Fibroblast of villous mesenchyme (primary cell): ENCODE results near the gene SUSD1. TPM values are rescaled to one million over a fixed set of nuclear protein-coding genes. Genes with fewer than 3 reads are reported as not detected.
A peak's percentile ranks its signal among the peaks of the same experiment; 100 is the strongest.

Experiments used
- DNase-seq: peaks from one replicate; pipeline ENCODE4 v3.0.0-alpha.2; 2010; ENCODE audit warnings: low read depth
- H3K4me3 ChIP-seq: 2 replicates; pipeline ENCODE4 v1.5.1; 2011; ENCODE audit warnings: low read depth, mild to moderate bottlenecking, low read length
- CTCF ChIP-seq: IDR thresholded peaks from 2 replicates; pipeline ENCODE4 v1.5.1; 2012; ENCODE audit warnings: low read depth, mild to moderate bottlenecking, low read length; ENCODE audit not compliant: insufficient read depth
- total RNA-seq: library from RNA; depleted of rRNA; stranded (reverse); fragments of >200 nt; gene quantifications from 2 replicates; pipeline ENCODE4 v1.2.3, GENCODE V29; 2012

SUSD1 gene
- total RNA-seq, 1 donor, result 29.8 TPM

GRCh38 chr9:112069318-112070169, 105.6 kb downstream of the SUSD1 start:
- no peak overlapping the region for H3K4me3 ChIP-seq
- peak; percentile 54 for DNase-seq
- TF ChIP-seq CTCF, result no peak

- peak; percentile 59 for DNase-seq
- no peak for TF ChIP-seq CTCF
- H3K4me3 ChIP-seq, result no peak overlapping the region
Measured at GRCh38 chr9:112065806-112066606, 109.1 kb downstream of the SUSD1 start.

- H3K4me3 ChIP-seq, result no peak overlapping the region
- TF ChIP-seq CTCF, result no peak
- no peak for DNase-seq
Measured at GRCh38 chr9:112064871-112065270, 110.2 kb downstream of the SUSD1 start.

- TF ChIP-seq CTCF, result no peak
- no peak for DNase-seq
- no peak overlapping the region for H3K4me3 ChIP-seq
Measured at GRCh38 chr9:112063586-112063985, 111.5 kb downstream of the SUSD1 start.

GRCh38 chr9:112063151-112063550, 111.9 kb downstream of the SUSD1 start:
- peak; percentile 90 for DNase-seq
- no peak for TF ChIP-seq CTCF
- H3K4me3 ChIP-seq, result no peak overlapping the region

- DNase-seq, result peak; percentile 97
- no peak overlapping the region for H3K4me3 ChIP-seq
- TF ChIP-seq CTCF, result no peak
Measured at GRCh38 chr9:112061152-112061740, 113.9 kb downstream of the SUSD1 start.
